Left lung (tissue), 10 donors: Measurements from ENCODE around the gene KAT14. TPM values are rescaled to one million over a fixed set of nuclear protein-coding genes. Genes with fewer than 3 reads are reported as not detected.
A peak's percentile ranks its signal among the peaks of the same experiment; 100 is the strongest.
"Not testable (repeated sequence)": the region's sequence is repeated elsewhere in the genome, so short reads cannot be mapped to it uniquely, and the experiment has no call there.

Source experiments
- ATAC-seq: fragments of 200-7000 bp; cut with Tn5 transposase; one replicate; pipeline ENCODE4 v1.9.1; 2020; ENCODE audit warnings: moderate library complexity
- DNase-seq, 4 donors: peaks; one replicate each; pipeline ENCODE4 v3.0.0-alpha.2; 2013 to 2020
- H3K27ac ChIP-seq, 2 donors: fragments of 200-600 bp; sonication (generic) in 1 of 2; one replicate each; pipeline versions ENCODE4 v1.5.0 to v1.8.0; 2020 to 2021
- H3K27me3 ChIP-seq, 2 donors: fragments of 200-600 bp; sonication (generic) in 1 of 2; one replicate each; pipeline versions ENCODE4 v1.5.0 to v1.8.0; 2020 to 2021
- H3K36me3 ChIP-seq, 2 donors: fragments of 200-600 bp; sonication (generic) in 1 of 2; one replicate each; pipeline versions ENCODE4 v1.5.0 to v1.8.0; 2020 to 2021
- H3K4me1 ChIP-seq, 2 donors: fragments of 200-600 bp; one replicate each; pipeline ENCODE4 v1.8.0; 2021
- H3K4me3 ChIP-seq, 2 donors: fragments of 200-600 bp; sonication (generic) in 1 of 2; one replicate each; pipeline versions ENCODE4 v1.5.0 to v1.8.0; 2020 to 2021; ENCODE audit warnings: mild to moderate bottlenecking in 1 of 2
- H3K9me3 ChIP-seq, 2 donors: fragments of 200-600 bp; sonication (generic) in 1 of 2; one replicate each; pipeline versions ENCODE4 v1.5.0 to v1.8.0; 2020 to 2021
- intact Hi-C, 2 donors: fragments of 100-400 bp; cut with DNase I; formaldehyde crosslinking; loops; one replicate each; pipeline versions ENCODE4 v1.11.2 to v1.14.2; 2022
- polyA plus RNA-seq, 6 donors: library from polyadenylated mRNA; unstranded; fragments of 120-200 nt; gene quantifications; one replicate each; pipeline ENCODE4 v1.2.1, GENCODE V29; 2013; ENCODE audit not compliant: insufficient read length in 6 of 6
- total RNA-seq, 2 donors: library from RNA; stranded (reverse); fragmentation: NEBNext Ultra II Directional; extraction: Animal tissue kit (Norgen Biotek cat#: 25700); gene quantifications; one replicate each; pipeline ENCODE4 v1.2.1, GENCODE V29; 2021
- TF ChIP-seq, protein P1 (sequence below), 2 donors: fragments of 200-600 bp; sonication (generic) in 1 of 2; IDR thresholded peaks; one replicate each; pipeline versions ENCODE4 v1.5.0 to v1.8.0; 2021; ENCODE audit warnings: antibody characterized with exemption in 2 of 2
- donor health status: DM: no; HTN: yes; CAD: no.
- donor health status: DM: no; HTN: no; CAD: no.

Gene KAT14
- total and polyA plus RNA-seq, 8 donors: 8.0 to 24.7 (median 20.9) TPM

DNA sequence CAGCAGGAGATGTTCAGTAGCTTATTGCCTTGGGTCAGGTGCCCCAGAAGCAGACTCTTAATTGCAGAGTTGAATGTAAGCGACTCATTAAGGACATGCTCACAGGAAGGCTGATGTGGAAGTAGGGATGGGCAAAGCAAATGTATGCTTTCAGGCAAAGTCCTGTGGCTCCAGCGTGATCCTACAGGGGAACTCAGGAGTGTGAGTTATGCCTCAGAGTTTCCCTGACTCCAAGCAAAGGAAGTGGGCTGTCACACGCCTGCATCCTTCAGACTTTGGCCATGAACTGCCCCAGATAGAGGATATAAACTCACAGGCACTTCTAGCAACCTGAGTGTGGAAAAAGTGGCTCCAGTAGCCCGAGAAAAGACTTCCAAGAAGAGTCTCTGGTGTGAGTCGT lies 85.7 kb downstream of the KAT14 start:
- H3K9me3 ChIP-seq: no peaks in the 10 kb centered on the region
- no peaks in the 10 kb centered on the region for H3K27me3 ChIP-seq
- peaks cover 0 to 6% of the 10 kb centered on the region in 2 donors for H3K4me1 ChIP-seq
- DNase-seq (no peak), ATAC-seq (no peak)
- TF ChIP-seq, protein P1, sequence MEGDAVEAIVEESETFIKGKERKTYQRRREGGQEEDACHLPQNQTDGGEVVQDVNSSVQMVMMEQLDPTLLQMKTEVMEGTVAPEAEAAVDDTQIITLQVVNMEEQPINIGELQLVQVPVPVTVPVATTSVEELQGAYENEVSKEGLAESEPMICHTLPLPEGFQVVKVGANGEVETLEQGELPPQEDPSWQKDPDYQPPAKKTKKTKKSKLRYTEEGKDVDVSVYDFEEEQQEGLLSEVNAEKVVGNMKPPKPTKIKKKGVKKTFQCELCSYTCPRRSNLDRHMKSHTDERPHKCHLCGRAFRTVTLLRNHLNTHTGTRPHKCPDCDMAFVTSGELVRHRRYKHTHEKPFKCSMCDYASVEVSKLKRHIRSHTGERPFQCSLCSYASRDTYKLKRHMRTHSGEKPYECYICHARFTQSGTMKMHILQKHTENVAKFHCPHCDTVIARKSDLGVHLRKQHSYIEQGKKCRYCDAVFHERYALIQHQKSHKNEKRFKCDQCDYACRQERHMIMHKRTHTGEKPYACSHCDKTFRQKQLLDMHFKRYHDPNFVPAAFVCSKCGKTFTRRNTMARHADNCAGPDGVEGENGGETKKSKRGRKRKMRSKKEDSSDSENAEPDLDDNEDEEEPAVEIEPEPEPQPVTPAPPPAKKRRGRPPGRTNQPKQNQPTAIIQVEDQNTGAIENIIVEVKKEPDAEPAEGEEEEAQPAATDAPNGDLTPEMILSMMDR (IDR thresholded peaks at IDR 0.05): no peak
- H3K4me3 ChIP-seq: no peak overlapping the region
- intact Hi-C loops: no loop called here
- no peak overlapping the region for H3K27ac ChIP-seq
- no peaks in the 10 kb centered on the region for H3K36me3 ChIP-seq

GRCh38 chr20:18224968-18225568 lies 87.4 kb downstream of the KAT14 start:
- no peak overlapping the region for H3K27ac ChIP-seq
- peaks cover 0 to 6% of the 10 kb centered on the region in 2 donors for H3K4me1 ChIP-seq
- intact Hi-C loops: no loop called here
- DNase-seq: peak in 2 of 4 donors; percentile 16 to 30
- H3K36me3 ChIP-seq: no peaks in the 10 kb centered on the region
- peak; percentile 70 for ATAC-seq
- H3K27me3 ChIP-seq: no peaks in the 10 kb centered on the region
- H3K9me3 ChIP-seq: no peaks in the 10 kb centered on the region
- H3K4me3 ChIP-seq: no peak overlapping the region
- TF ChIP-seq, protein P1 (IDR thresholded peaks at IDR 0.05): no peak

DNA sequence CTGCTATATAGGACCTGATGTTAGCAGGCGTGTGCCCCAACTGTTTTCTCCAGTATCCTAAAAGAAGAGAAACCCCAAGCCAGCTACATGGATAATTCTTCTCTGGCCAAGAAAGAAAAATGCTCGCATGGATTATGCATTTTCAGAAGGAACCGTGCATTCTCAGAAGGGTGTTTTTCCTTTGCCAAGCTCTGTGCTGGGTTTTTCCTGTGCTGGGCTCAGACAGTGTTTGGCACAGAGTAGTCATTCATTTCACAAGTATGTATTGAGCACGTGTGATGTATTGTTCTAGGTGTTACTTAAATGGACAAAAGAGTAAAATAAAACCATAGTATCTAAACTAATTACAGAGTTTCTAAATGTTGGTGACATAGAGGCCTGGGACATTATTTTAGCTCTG lies 88.0 kb downstream of the KAT14 start:
- Histone ChIP-seq H3K4me1 (peaks cover 0 to 6% of the 10 kb centered on the region in 2 donors), H3K4me3 (no peak overlapping the region), H3K27me3 (no peaks in the 10 kb centered on the region), H3K9me3 (no peaks in the 10 kb centered on the region), H3K36me3 (no peaks in the 10 kb centered on the region), H3K27ac (no peak overlapping the region)
- intact Hi-C loops: no loop called here
- TF ChIP-seq, protein P1 (IDR thresholded peaks at IDR 0.05): no peak
- ATAC-seq: no peak
- no peak for DNase-seq

GRCh38 chr20:18226741-18227140 lies 89.1 kb downstream of the KAT14 start:
- H3K27me3 ChIP-seq, DNase-seq, H3K9me3 ChIP-seq, H3K4me3 ChIP-seq, H3K27ac ChIP-seq, ATAC-seq, H3K36me3 ChIP-seq, intact Hi-C loops, H3K4me1 ChIP-seq: not testable (repeated sequence)

- Histone ChIP-seq H3K27me3 (peaks cover 0 to 7% of the 10 kb centered on the region in 2 donors), H3K9me3 (no peaks in the 10 kb centered on the region), H3K27ac (no peak overlapping the region), H3K4me1 (no peaks in the 10 kb centered on the region), H3K4me3 (no peak overlapping the region), H3K36me3 (no peaks in the 10 kb centered on the region)
- no peak for DNase-seq
- ATAC-seq: no peak
- TF ChIP-seq, protein P1 (IDR thresholded peaks at IDR 0.05): no peak
- intact Hi-C loops: no loop called here
These were observed 95.8 kb downstream of the KAT14 start for GRCh38 chr20:18233408-18233943.

Other genes with a start within 250 kb of the KAT14 start
- 10 to 100 TPM; 82.0 to 87.0 TPM for gene SNX5, start 169.1 kb upstream of the KAT14 start, total RNA-seq
- 100 to 1,000 TPM; 236 to 312 (median 254) TPM for gene SNX5, start 169.1 kb upstream of the KAT14 start, polyA plus RNA-seq
- gene MGME1, start 168.8 kb upstream of the KAT14 start, total RNA-seq: 10 to 100 TPM; 13.3 to 13.4 TPM
- 10 to 100 TPM; 32.5 to 41.4 (median 37.0) TPM for gene MGME1, start 168.8 kb upstream of the KAT14 start, polyA plus RNA-seq
- 1 to 10 TPM; 5.8 to 8.3 TPM for gene OVOL2, start 79.9 kb upstream of the KAT14 start, total RNA-seq
- 10 to 100 TPM in 1 of 6 donors, 1 to 10 TPM in 5; 6.8 to 10.5 (median 7.9) TPM for gene OVOL2, start 79.9 kb upstream of the KAT14 start, polyA plus RNA-seq
- gene PET117, start within 50 bp of the KAT14 start, total RNA-seq: 10 to 100 TPM; 14.1 to 14.6 TPM
- gene PET117, start within 50 bp of the KAT14 start, polyA plus RNA-seq: 10 to 100 TPM; 10.3 to 16.4 (median 13.2) TPM
- gene ZNF133, start 150.7 kb downstream of the KAT14 start, total RNA-seq: 10 to 100 TPM; 10.4 to 11.0 TPM
- 10 to 100 TPM; 30.8 to 38.3 (median 33.2) TPM for gene ZNF133, start 150.7 kb downstream of the KAT14 start, polyA plus RNA-seq